OCI-LY3 (cell line): ENCODE results near the gene MYH8.

Experiments
- H2AFZ ChIP-seq: fragments of 200-600, 300-600 bp; shearing (Covaris generic); 2 replicates; pipeline ENCODE4 v1.6.0; 2014; ENCODE audit warnings: antibody characterized with exemption, low read depth, low read length
- H3K27ac ChIP-seq: fragments of 200-600, 300-600 bp; sonication (generic); 2 replicates; pipeline ENCODE4 v1.5.1; 2014; ENCODE audit warnings: mild to moderate bottlenecking, low read length, moderate library complexity, mixed read lengths
- H3K27me3 ChIP-seq: fragments of 200-600, 300-600 bp; sonication (generic); 2 replicates; pipeline ENCODE4 v1.6.1; 2014; ENCODE audit warnings: low read depth, low read length, mixed read lengths
- H3K36me3 ChIP-seq: fragments of 200-600, 300-600 bp; sonication (generic); replicated peaks from 2 replicates; pipeline ENCODE3; 2014; ENCODE audit warnings: low read depth, low read length, mixed read lengths
- H3K4me1 ChIP-seq: fragments of 300-600, 200-600 bp; sonication (generic); 2 replicates; pipeline ENCODE4 v1.6.1; 2014; ENCODE audit warnings: low read length, mixed read lengths
- H3K4me2 ChIP-seq: fragments of 200-600, 300-600 bp; sonication (generic); 2 replicates; pipeline ENCODE4 v1.6.1; 2014; ENCODE audit warnings: low read length, mixed read lengths
- H3K4me3 ChIP-seq: fragments of 300-600, 200-600 bp; sonication (generic); 2 replicates; pipeline ENCODE4 v1.5.1; 2014; ENCODE audit warnings: antibody characterized with exemption, mild to moderate bottlenecking, low read length, moderate library complexity
- H3K79me2 ChIP-seq: fragments of 300-600, 200-600 bp; shearing (Covaris generic); 2 replicates; pipeline ENCODE4 v1.6.1; 2014; ENCODE audit warnings: mild to moderate bottlenecking, low read length, mixed read lengths
- H3K9ac ChIP-seq: fragments of 300-600, 200-600 bp; shearing (Covaris generic); 2 replicates; pipeline ENCODE4 v1.6.0; 2014; ENCODE audit warnings: mild to moderate bottlenecking, low read length, moderate library complexity
- H3K9me3 ChIP-seq: fragments of 200-600, 300-600 bp; shearing (Covaris generic); 2 replicates; pipeline ENCODE4 v1.6.1; 2014; ENCODE audit warnings: low read length, mixed read lengths; ENCODE audit not compliant: insufficient read depth
- H4K20me1 ChIP-seq: fragments of 200-600, 300-600 bp; sonication (generic); 2 replicates; pipeline ENCODE4 v1.6.1; 2016; ENCODE audit warnings: low read length, mixed read lengths; ENCODE audit not compliant: insufficient read depth
- EZH2phosphoT487 ChIP-seq: fragments of 200-600 bp; shearing (Covaris generic); IDR thresholded peaks from 2 replicates; pipeline ENCODE4 v1.6.1; 2018; ENCODE audit warnings: antibody characterized with exemption, mixed run types, low read depth
- TF ChIP-seq, protein P1 (sequence below): fragments of 200-600, 300-600 bp; sonication (generic); IDR thresholded peaks from 2 replicates; pipeline ENCODE4 v1.5.1; 2014; ENCODE audit warnings: antibody characterized with exemption, low read length, low read depth

MYH8 gene

DNA sequence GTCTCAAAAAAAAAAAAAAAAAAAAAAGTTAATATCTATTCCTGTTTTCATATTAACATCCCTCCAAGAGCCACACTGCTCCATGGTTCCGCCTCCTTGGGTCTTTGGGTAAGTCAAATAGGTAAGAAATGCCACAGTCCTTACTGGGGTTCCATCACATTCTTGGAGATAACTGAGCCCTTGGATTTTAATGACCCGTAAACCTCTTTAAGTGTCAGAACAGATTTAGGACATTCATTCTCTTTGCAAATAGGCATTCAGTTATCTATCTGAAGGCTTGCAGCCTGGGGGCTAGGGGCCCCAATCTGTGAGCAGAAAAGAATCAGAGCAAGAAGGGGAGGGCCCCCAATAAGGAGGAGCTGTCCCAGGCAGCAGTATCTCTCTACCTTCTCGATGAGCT is 76.9 kb downstream of the MYH8 start:
- Histone ChIP-seq H3K4me3 (no peak overlapping the region), H2AFZ (no peak overlapping the region), H3K27me3 (no peaks in the 10 kb centered on the region), H4K20me1 (no peaks in the 10 kb centered on the region), H3K4me2 (no peak overlapping the region), H3K79me2 (no peaks in the 10 kb centered on the region), H3K27ac (no peak overlapping the region), H3K9ac (no peak overlapping the region), H3K36me3 (no peaks in the 10 kb centered on the region), H3K9me3 (no peaks in the 10 kb centered on the region), H3K4me1 (no peaks in the 10 kb centered on the region)
- TF ChIP-seq, protein P1, sequence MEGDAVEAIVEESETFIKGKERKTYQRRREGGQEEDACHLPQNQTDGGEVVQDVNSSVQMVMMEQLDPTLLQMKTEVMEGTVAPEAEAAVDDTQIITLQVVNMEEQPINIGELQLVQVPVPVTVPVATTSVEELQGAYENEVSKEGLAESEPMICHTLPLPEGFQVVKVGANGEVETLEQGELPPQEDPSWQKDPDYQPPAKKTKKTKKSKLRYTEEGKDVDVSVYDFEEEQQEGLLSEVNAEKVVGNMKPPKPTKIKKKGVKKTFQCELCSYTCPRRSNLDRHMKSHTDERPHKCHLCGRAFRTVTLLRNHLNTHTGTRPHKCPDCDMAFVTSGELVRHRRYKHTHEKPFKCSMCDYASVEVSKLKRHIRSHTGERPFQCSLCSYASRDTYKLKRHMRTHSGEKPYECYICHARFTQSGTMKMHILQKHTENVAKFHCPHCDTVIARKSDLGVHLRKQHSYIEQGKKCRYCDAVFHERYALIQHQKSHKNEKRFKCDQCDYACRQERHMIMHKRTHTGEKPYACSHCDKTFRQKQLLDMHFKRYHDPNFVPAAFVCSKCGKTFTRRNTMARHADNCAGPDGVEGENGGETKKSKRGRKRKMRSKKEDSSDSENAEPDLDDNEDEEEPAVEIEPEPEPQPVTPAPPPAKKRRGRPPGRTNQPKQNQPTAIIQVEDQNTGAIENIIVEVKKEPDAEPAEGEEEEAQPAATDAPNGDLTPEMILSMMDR = no peak
- TF ChIP-seq EZH2phosphoT487 = no peak
